Osteoblast (primary cell): ENCODE measurements around the gene HIVEP2. TPM values are rescaled to one million over a fixed set of nuclear protein-coding genes. Genes with fewer than 3 reads are reported as not detected.

Experiments used
- DNase-seq: peaks from one replicate; pipeline ENCODE4 v3.0.0; 2011; ENCODE audit warnings: low spot score, mixed read lengths; ENCODE audit not compliant: insufficient read length; ENCODE audit errors: missing footprints
- H2AFZ ChIP-seq: 2 replicates; pipeline ENCODE4 v1.6.0; 2011; ENCODE audit warnings: mild to moderate bottlenecking, low read length
- H3K27ac ChIP-seq: 2 replicates; pipeline ENCODE4 v1.5.1; 2011; ENCODE audit warnings: mild to moderate bottlenecking, low read depth, low read length, moderate library complexity
- H3K27me3 ChIP-seq: 2 replicates; pipeline ENCODE4 v1.6.0; 2012; ENCODE audit warnings: mild to moderate bottlenecking, control low read depth, inconsistent platforms, low read length, moderate library complexity; ENCODE audit not compliant: insufficient read depth
- H3K36me3 ChIP-seq: 2 replicates; pipeline ENCODE4 v1.5.1; 2011; ENCODE audit warnings: mild to moderate bottlenecking, low read length, control low read depth, moderate library complexity; ENCODE audit not compliant: insufficient read depth
- H3K4me1 ChIP-seq: 2 replicates; pipeline ENCODE4 v1.5.1; 2011; ENCODE audit warnings: mild to moderate bottlenecking, low read length, control low read depth, moderate library complexity; ENCODE audit not compliant: insufficient read depth
- H3K4me2 ChIP-seq: 2 replicates; pipeline ENCODE4 v1.6.0; 2011; ENCODE audit warnings: mild to moderate bottlenecking, low read length; ENCODE audit not compliant: insufficient read depth
- H3K4me3 ChIP-seq: fragments of 200-600 bp; sonication (generic); 3 replicates; pipeline ENCODE4 v1.5.1; 2012; ENCODE audit warnings: mild to moderate bottlenecking, low read length, inconsistent platforms; ENCODE audit not compliant: insufficient read depth
- H3K79me2 ChIP-seq: 2 replicates; pipeline ENCODE4 v1.6.0; 2012; ENCODE audit warnings: mild to moderate bottlenecking, low read length, control low read depth, inconsistent platforms; ENCODE audit not compliant: insufficient read depth
- H3K9me3 ChIP-seq: 2 replicates; pipeline ENCODE4 v1.5.1; 2011; ENCODE audit warnings: low read depth, low read length, control low read depth
- H4K20me1 ChIP-seq: 2 replicates; pipeline ENCODE4 v1.6.0; 2012; ENCODE audit warnings: mild to moderate bottlenecking, low read length, control low read depth; ENCODE audit not compliant: insufficient read depth
- CTCF ChIP-seq: IDR thresholded peaks from 2 replicates; pipeline ENCODE4 v1.5.1; 2011; ENCODE audit warnings: mild to moderate bottlenecking, low read depth, low read length, moderate library complexity; ENCODE audit errors: extremely low read depth
- total RNA-seq: library from RNA; depleted of rRNA; stranded (reverse); fragments of >200 nt; gene quantifications from 2 replicates; pipeline ENCODE4 v1.2.3, GENCODE V29; 2012

Gene HIVEP2
- total RNA-seq, 1 donor = 30.4 TPM

GRCh38 chr6:142926177-142926493 lies 18.8 kb downstream of the HIVEP2 start:
- Histone ChIP-seq H3K4me1 (peaks cover 31% of the 10 kb centered on the region), H3K79me2 (peaks cover 85% of the 10 kb centered on the region)
- DNase-seq = no peak

GRCh38 chr6:142925575-142926110 lies 19.3 kb downstream of the HIVEP2 start:
- Histone ChIP-seq H4K20me1 (no peaks in the 10 kb centered on the region), H3K79me2 (peaks cover 85% of the 10 kb centered on the region), H3K36me3 (no peaks in the 10 kb centered on the region), H3K4me2 (peak overlapping the region; percentile 95), H2AFZ (no peak overlapping the region), H3K9me3 (no peaks in the 10 kb centered on the region), H3K4me1 (peaks cover 31% of the 10 kb centered on the region), H3K4me3 (no peak overlapping the region), H3K27me3 (no peaks in the 10 kb centered on the region), H3K27ac (peak overlapping the region; percentile 97)
- TF ChIP-seq CTCF = no peak
- peak; percentile 66 for DNase-seq

More at GRCh38 chr6:142926177-142926493, 18.8 kb downstream of the HIVEP2 start:
- H3K4me2 ChIP-seq = peak overlapping the region; percentile 95
- H3K4me3 ChIP-seq = peak overlapping the region; percentile 81
- no peaks in the 10 kb centered on the region for H4K20me1 ChIP-seq
- peak overlapping the region; percentile 97 for H3K27ac ChIP-seq
- H2AFZ ChIP-seq = peak overlapping the region; percentile 49
- H3K27me3 ChIP-seq = no peaks in the 10 kb centered on the region
- H3K9me3 ChIP-seq = no peaks in the 10 kb centered on the region
- TF ChIP-seq CTCF = no peak
- H3K36me3 ChIP-seq = no peaks in the 10 kb centered on the region

- H3K36me3 ChIP-seq = no peaks in the 10 kb centered on the region
- no peaks in the 10 kb centered on the region for H3K9me3 ChIP-seq
- peaks cover 73% of the 10 kb centered on the region for H3K79me2 ChIP-seq
- H4K20me1 ChIP-seq = no peaks in the 10 kb centered on the region
- H3K27ac ChIP-seq = peak overlapping the region; percentile 39
- peaks cover 13% of the 10 kb centered on the region for H3K4me1 ChIP-seq
- no peaks in the 10 kb centered on the region for H3K27me3 ChIP-seq
- DNase-seq = no peak
- H3K4me2 ChIP-seq = peak overlapping the region; percentile 58
- H2AFZ ChIP-seq = no peak overlapping the region
- TF ChIP-seq CTCF = no peak
- H3K4me3 ChIP-seq = peak overlapping the region; percentile 21
These were observed 26.5 kb downstream of the HIVEP2 start for GRCh38 chr6:142918339-142919042.

GRCh38 chr6:142916881-142917280 lies 28.1 kb downstream of the HIVEP2 start:
- Histone ChIP-seq H2AFZ (no peak overlapping the region), H3K9me3 (no peaks in the 10 kb centered on the region), H3K4me2 (no peak overlapping the region), H3K27me3 (no peaks in the 10 kb centered on the region), H3K27ac (no peak overlapping the region), H4K20me1 (peaks cover 4% of the 10 kb centered on the region), H3K4me1 (peaks cover 13% of the 10 kb centered on the region), H3K79me2 (peaks cover 78% of the 10 kb centered on the region), H3K36me3 (no peaks in the 10 kb centered on the region), H3K4me3 (no peak overlapping the region)
- no peak for DNase-seq
- no peak for TF ChIP-seq CTCF
